Lower leg skin (tissue), 3 donors: Measurements from ENCODE around the gene PHKG2.

ENCODE experiments used
- CTCF ChIP-seq, 3 donors: fragments of 450-650 bp; IDR thresholded peaks; one replicate each; pipeline ENCODE4 v1.5.1; 2016; ENCODE audit warnings: antibody characterized with exemption in 3 of 3, mild to moderate bottlenecking in 3 of 3, moderate library complexity in 2 of 3
- POLR2A ChIP-seq, 2 donors: fragments of 450-650 bp; IDR thresholded peaks; one replicate each; pipeline ENCODE4 v1.6.1; 2016 to 2017; ENCODE audit warnings: antibody characterized with exemption in 2 of 2, mild to moderate bottlenecking in 1 of 2, moderate library complexity in 1 of 2

- TF ChIP-seq CTCF (IDR thresholded peaks at IDR 0.05) = no peak
- no peak for TF ChIP-seq POLR2A (IDR thresholded peaks at IDR 0.05)
Measured at GRCh38 chr16:30747331-30747730, 894 bp upstream of the PHKG2 start.
